ENCODE results near the gene AQP4.

Gene AQP4

GRCh38 chr18:26839609-26840008 lies 25.9 kb downstream of the AQP4 start:
- DNase-seq: no peak

DNA sequence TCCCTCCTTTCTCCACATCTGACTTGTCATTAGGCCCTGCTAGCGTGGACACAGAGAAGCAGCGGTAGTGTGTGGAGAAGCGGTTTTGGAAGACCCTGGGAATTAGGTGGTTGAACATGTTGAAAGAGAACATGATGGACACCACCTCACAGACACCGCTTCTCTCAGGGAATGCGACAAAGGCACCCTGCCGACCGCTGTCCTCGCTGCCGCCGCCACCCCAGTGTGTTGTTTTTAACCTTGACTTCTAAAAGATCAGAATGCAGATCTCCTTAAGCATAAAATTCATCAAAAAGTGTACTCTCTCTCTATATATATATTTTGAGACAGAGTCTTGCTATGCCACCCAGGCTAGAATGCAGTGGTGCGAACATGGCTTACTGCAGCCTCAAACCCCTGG lies 33.2 kb downstream of the AQP4 start:
- DNase-seq: no peak

- DNase-seq: no peak
Observed at GRCh38 chr18:26827581-26827980, 37.9 kb downstream of the AQP4 start.

DNA sequence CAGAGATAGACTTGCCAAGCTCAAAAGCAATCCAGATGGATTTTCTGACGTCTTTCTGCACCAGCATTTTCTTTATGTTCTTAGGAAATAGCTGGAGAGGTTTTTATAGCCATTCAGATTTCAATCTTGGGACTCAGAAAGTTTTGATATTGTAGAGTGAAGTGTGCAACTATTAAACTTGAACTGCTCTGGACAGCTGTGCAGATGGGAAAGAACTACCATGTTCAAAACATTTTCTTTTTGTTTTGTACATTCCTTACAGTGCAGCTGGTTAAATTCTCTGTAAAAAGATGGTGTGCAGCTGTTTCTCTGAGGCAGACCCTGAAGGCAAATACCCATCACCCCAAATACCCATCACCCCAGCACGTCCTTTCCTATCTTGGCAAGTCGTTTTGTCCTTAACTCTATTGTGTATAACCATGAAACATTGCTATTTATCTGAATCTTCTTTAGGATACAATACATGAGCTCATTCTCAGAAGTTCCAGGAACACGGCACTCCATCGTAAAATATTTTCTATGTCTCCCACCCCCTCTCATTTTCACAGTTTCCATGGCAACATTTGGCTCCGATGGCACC lies 38.8 kb downstream of the AQP4 start:
- no peak for DNase-seq

- no peak for DNase-seq
Observed at GRCh38 chr18:26821181-26821580, 44.3 kb downstream of the AQP4 start.

DNA sequence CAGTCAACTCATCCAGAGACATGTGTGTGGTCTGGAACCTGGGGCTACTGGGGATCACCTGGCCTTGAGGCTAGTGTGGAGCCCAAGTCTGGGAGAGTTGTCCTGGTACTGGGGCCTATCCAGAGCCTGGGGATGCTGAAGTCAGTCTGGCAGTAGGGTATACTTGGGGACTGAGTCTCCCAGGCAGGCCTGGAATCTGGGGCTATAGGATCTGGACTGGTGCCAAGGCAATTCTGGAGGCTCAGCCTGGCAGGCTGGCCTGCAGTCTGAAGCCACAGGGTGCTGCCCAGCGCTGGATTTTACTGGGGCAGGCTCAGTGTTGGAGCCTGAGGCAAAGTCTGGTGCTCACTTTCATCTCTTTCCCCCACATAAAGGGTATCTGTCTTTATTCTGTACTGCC lies 46.5 kb downstream of the AQP4 start:
- no peak for DNase-seq

DNA sequence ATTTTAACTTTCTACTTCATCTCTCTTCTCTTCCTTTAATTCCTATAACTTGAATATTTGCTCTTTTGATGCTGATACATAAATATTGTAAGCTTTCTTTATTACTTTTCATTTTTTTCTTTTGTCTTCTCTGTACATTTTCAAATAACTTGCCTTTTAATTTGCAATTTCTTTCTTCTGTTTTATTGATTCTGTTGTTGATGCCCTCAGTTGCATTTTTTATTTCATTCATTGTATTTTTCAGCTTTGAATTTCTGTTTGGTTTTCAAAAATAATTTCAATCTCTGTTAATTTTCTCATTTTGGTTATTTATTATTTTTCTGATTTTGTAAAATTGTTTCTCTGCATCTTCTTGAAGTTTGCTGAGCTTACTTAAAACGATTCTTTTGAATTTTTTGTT lies 47.0 kb downstream of the AQP4 start:
- DNase-seq: no peak

- peak; percentile 15 for DNase-seq
Observed at GRCh38 chr18:26813043-26813442, 52.5 kb downstream of the AQP4 start.

- DNase-seq: no peak
Observed at GRCh38 chr18:26812462-26812861, 53.0 kb downstream of the AQP4 start.

- no peak for DNase-seq
Observed at GRCh38 chr18:26809346-26809745, 56.2 kb downstream of the AQP4 start.

GRCh38 chr18:26806224-26806623 lies 59.3 kb downstream of the AQP4 start:
- DNase-seq: no peak

GRCh38 chr18:26804519-26804918 lies 61.0 kb downstream of the AQP4 start:
- peak; percentile 7 for DNase-seq

- no peak for DNase-seq
Observed at GRCh38 chr18:26803643-26804042, 61.9 kb downstream of the AQP4 start.

DNA sequence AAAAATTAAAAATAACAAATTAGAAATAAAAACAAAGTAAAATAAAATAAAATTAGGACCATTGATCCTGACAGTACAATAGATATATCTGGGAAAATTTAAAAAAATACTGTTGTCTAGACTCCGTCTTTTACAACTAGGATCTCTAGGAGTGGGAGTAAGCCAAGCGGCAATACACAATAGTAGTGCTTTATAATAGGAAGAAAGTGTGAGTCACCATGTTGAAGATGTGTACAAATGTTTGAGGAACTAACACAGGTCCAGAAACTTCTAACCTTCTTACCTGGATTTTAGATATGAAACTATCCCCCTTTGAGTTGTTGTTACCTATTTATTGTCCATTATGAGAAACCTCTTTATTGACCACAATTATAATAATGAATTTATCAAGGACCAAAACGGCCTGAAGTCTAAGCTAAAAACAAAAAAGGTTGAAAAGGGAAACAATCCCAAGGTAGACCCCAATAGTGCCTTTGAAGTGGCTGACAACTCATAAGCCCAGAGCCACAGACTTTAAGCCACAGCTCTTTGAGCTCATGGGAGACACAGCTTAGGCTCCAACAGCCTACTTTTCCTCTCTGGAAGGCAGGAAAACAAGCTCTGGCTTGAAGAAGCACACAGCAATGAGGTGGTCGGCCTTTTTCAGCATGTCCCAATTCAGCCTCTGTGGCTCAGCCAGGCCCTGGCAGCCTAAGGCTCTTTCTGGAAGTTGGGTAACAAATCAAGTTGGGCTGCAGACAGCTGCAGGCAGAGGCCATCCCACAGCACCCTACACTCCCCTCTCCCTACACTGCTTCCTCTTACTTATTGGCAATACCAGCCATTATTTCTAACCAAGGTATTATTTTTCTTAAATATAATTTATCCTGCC lies 62.9 kb downstream of the AQP4 start:
- no peak for DNase-seq

All from NCI-H1694 treated with DMSO at 0.1 percent for 48 hours (cell line).